Hepatocyte (in vitro differentiated cells): ENCODE results near the gene OR1N1. TPM values are rescaled to one million over a fixed set of nuclear protein-coding genes. Genes with fewer than 3 reads are reported as not detected.

Source experiments
- DNase-seq: peaks from one replicate; pipeline ENCODE4 v3.0.0-alpha.2; 2016; ENCODE audit warnings: low spot score
- H2AFZ ChIP-seq: fragments of 200-600 bp; sonication (generic); 2 replicates; pipeline ENCODE4 v1.6.0; 2016; ENCODE audit warnings: antibody characterized with exemption, mild to moderate bottlenecking
- H3K27ac ChIP-seq: fragments of 200-600 bp; sonication (generic); 2 replicates; pipeline ENCODE4 v1.5.1; 2016; ENCODE audit warnings: mild to moderate bottlenecking
- H3K27me3 ChIP-seq: fragments of 200-600 bp; sonication (generic); 2 replicates; pipeline ENCODE4 v1.6.1; 2016
- H3K36me3 ChIP-seq: fragments of 200-600 bp; sonication (generic); replicated peaks from 2 replicates; pipeline ENCODE4 v1.5.1; 2016; ENCODE audit warnings: low read depth; ENCODE audit not compliant: insufficient read depth
- H3K4me1 ChIP-seq: fragments of 200-600 bp; sonication (generic); 2 replicates; pipeline ENCODE4 v1.5.1; 2016; ENCODE audit warnings: mild to moderate bottlenecking, moderate library complexity; ENCODE audit not compliant: insufficient read depth
- H3K4me2 ChIP-seq: fragments of 200-600 bp; sonication (generic); 2 replicates; pipeline ENCODE4 v1.6.0; 2016
- H3K4me3 ChIP-seq: fragments of 200-600 bp; sonication (generic); 2 replicates; pipeline ENCODE4 v1.5.1; 2016; ENCODE audit warnings: mild to moderate bottlenecking
- H3K79me2 ChIP-seq: fragments of 200-600 bp; sonication (generic); 2 replicates; pipeline ENCODE4 v1.6.0; 2017; ENCODE audit warnings: mild to moderate bottlenecking
- H3K9me2 ChIP-seq: fragments of 200-600 bp; sonication (generic); replicated peaks from 2 replicates; pipeline ENCODE4 v1.6.0; 2017; ENCODE audit warnings: mild to moderate bottlenecking; ENCODE audit not compliant: insufficient read depth
- H3K9me3 ChIP-seq: fragments of 200-600 bp; sonication (generic); 2 replicates; pipeline ENCODE4 v1.5.1; 2016; ENCODE audit warnings: low read depth, mild to moderate bottlenecking
- H4K20me1 ChIP-seq: fragments of 200-600 bp; sonication (generic); 2 replicates; pipeline ENCODE4 v1.6.0; 2016; ENCODE audit warnings: mild to moderate bottlenecking; ENCODE audit not compliant: insufficient read depth, poor library complexity, severe bottlenecking
- CTCF ChIP-seq: fragments of 200-600 bp; sonication (generic); IDR thresholded peaks from 2 replicates; pipeline ENCODE4 v1.5.1; 2016; ENCODE audit warnings: antibody characterized with exemption, mild to moderate bottlenecking; ENCODE audit not compliant: poor library complexity
- EZH2 ChIP-seq: fragments of 200-600 bp; sonication (generic); IDR thresholded peaks from 2 replicates; pipeline ENCODE4 v1.6.1; 2016; ENCODE audit warnings: antibody characterized with exemption, mild to moderate bottlenecking, borderline replicate concordance
- EZH2phosphoT487 ChIP-seq: fragments of 200-600 bp; sonication (generic); IDR thresholded peaks from one replicate; pipeline ENCODE4 v1.6.1; 2018; ENCODE audit warnings: antibody characterized with exemption, mild to moderate bottlenecking, low read depth, moderate library complexity; ENCODE audit not compliant: unreplicated experiment, severe bottlenecking
- WGBS: methylation state at CpG from one replicate; pipeline ENCODE4 v1.1.6; 2016; ENCODE audit warnings: low lambda C conversion rate; ENCODE audit errors: missing lambda C conversion rate; 5-methylcytosine and 5-hydroxymethylcytosine counted together
- polyA plus RNA-seq: library from polyadenylated mRNA; unstranded; fragments of >200 nt; fragmentation: Nextera tagmentation; extraction: Ambion mirVana; gene quantifications from 2 replicates; pipeline ENCODE4 v1.2.1, GENCODE V29; 2016
- total RNA-seq: library from RNA; depleted of rRNA; stranded (reverse); fragments of >200 nt; gene quantifications from 2 replicates; pipeline ENCODE4 v1.2.3, GENCODE V29; 2014

OR1N1 gene
- total and polyA plus RNA-seq, 2 experiments from 2014 or later = not detected

GRCh38 chr9:122498883-122499288 is 28.2 kb downstream of the OR1N1 start:
- no peaks in the 10 kb centered on the region for H3K27me3 ChIP-seq
- H2AFZ ChIP-seq = no peak overlapping the region
- no peaks in the 10 kb centered on the region for H3K4me1 ChIP-seq
- H3K9me2 ChIP-seq = no peaks in the 10 kb centered on the region
- H3K4me3 ChIP-seq = no peak overlapping the region
- H3K9me3 ChIP-seq = no peaks in the 10 kb centered on the region
- H3K36me3 ChIP-seq = no peaks in the 10 kb centered on the region
- DNase-seq = peak; percentile 4
- 28% methylated on average over 2 of the region's 2 CpGs for WGBS
- TF ChIP-seq EZH2phosphoT487 (no peak), EZH2 (no peak), CTCF (peak; percentile 28)
- H4K20me1 ChIP-seq = no peaks in the 10 kb centered on the region
- no peak overlapping the region for H3K27ac ChIP-seq
- H3K79me2 ChIP-seq = no peaks in the 10 kb centered on the region
- no peak overlapping the region for H3K4me2 ChIP-seq

- no peak overlapping the region for H3K4me3 ChIP-seq
- H3K36me3 ChIP-seq = no peaks in the 10 kb centered on the region
- no peaks in the 10 kb centered on the region for H3K79me2 ChIP-seq
- no peak overlapping the region for H3K4me2 ChIP-seq
- DNase-seq = no peak
- no peaks in the 10 kb centered on the region for H3K9me3 ChIP-seq
- WGBS = 88% methylated on average over 5 of the region's 5 CpGs
- H3K9me2 ChIP-seq = no peaks in the 10 kb centered on the region
- no peaks in the 10 kb centered on the region for H4K20me1 ChIP-seq
- TF ChIP-seq EZH2phosphoT487 = no peak
- TF ChIP-seq EZH2 = no peak
- TF ChIP-seq CTCF = no peak
- H3K27ac ChIP-seq = no peak overlapping the region
- H3K27me3 ChIP-seq = no peaks in the 10 kb centered on the region
- H2AFZ ChIP-seq = no peak overlapping the region
- no peaks in the 10 kb centered on the region for H3K4me1 ChIP-seq
These were observed 48.0 kb downstream of the OR1N1 start for GRCh38 chr9:122479062-122479461.

GRCh38 chr9:122477826-122478225 is 49.3 kb downstream of the OR1N1 start, which contains the start of gene OR1J1:
Gene OR1J1 (minus strand): TSS chr9:122477926. CDS start chr9:122477926, 0 bp downstream.
- Histone ChIP-seq H3K36me3 (no peaks in the 10 kb centered on the region), H3K4me2 (no peak within 1 kb of the TSS), H3K9me3 (no peaks in the 10 kb centered on the region), H2AFZ (no peak within 1 kb of the TSS), H4K20me1 (no peaks in the 10 kb centered on the region), H3K4me3 (no peak within 1 kb of the TSS), H3K27ac (no peak within 1 kb of the TSS), H3K9me2 (no peaks in the 10 kb centered on the region), H3K4me1 (no peaks in the 10 kb centered on the region), H3K27me3 (no peaks in the 10 kb centered on the region), H3K79me2 (no peaks in the 10 kb centered on the region)
- no peak for DNase-seq
- WGBS = 83% methylated on average over 6 of the region's 6 CpGs
- TF ChIP-seq EZH2phosphoT487 = no peak
- no peak for TF ChIP-seq EZH2
- no peak for TF ChIP-seq CTCF

- H3K4me1 ChIP-seq = no peaks in the 10 kb centered on the region
- H3K27ac ChIP-seq = no peak overlapping the region
- no peaks in the 10 kb centered on the region for H3K9me2 ChIP-seq
- WGBS = 87% methylated on average over 3 of the region's 3 CpGs
- H3K4me2 ChIP-seq = no peak overlapping the region
- TF ChIP-seq EZH2phosphoT487 (no peak), CTCF (no peak), EZH2 (no peak)
- H3K36me3 ChIP-seq = no peaks in the 10 kb centered on the region
- no peak for DNase-seq
- H4K20me1 ChIP-seq = no peaks in the 10 kb centered on the region
- no peaks in the 10 kb centered on the region for H3K9me3 ChIP-seq
- H3K27me3 ChIP-seq = no peaks in the 10 kb centered on the region
- no peak overlapping the region for H2AFZ ChIP-seq
- no peaks in the 10 kb centered on the region for H3K79me2 ChIP-seq
- no peak overlapping the region for H3K4me3 ChIP-seq
These were observed 49.7 kb downstream of the OR1N1 start for GRCh38 chr9:122477346-122477745.
